ENCODE data around the gene MLST8.

Gene MLST8

DNA sequence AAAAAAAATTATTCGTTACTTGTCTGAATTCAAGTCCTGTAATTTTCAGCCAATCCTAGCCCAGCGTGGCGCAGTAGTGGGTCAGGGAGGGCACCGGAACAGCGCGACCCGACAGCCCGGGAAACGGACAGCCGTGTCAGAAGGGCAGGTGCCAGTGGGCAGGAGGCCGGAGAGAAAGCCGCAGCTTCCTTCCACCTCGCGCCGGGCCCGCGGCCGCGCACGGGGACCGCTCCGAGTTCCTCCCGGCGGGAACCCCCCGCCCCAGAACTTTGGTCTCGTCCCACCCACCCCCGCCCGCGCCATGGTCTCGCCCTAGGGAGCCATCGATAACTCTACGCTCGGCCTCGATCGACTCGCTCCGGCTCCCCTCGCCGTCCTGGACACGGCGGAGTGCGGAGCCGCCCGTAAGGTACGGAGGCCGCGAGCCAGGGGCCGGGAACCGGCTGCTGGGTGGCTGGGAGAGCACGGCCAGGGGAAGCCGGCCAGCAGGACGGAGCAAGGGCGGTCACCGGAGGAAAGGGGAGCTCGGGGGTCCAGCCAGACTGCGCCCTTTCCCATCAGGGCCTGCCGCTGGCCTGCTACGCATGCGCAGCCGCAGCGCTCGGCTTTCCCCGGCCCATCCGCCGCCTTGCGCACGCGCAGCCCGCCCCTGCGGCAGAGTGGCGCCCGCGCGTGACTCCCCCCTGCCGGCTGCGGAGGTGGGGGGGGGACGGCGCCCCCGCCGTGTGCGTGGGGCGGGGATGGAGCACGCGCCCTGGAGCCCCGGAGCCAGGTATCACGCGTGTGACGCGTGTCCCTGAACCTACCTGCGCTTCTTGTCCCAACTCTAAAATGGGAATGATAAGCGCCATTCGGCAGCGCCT lies at the start of gene MLST8 (continued):
- TF ChIP-seq ZNF670 (tag by site-specific recombination; IDR thresholded peaks at IDR 0.05; ENCODE audit: low read depth) (no peak), GLIS1 (tag by site-specific recombination; IDR thresholded peaks at IDR 0.05) (peak; percentile 66; the same call in 1 of the 2 replicates), OSR2 (tag by site-specific recombination; IDR thresholded peaks at IDR 0.05) (peak; percentile 12; the same call in 1 of the 2 replicates), SP7 (tag by site-specific recombination; IDR thresholded peaks at IDR 0.05) (peak; percentile 70; the same call in 1 of the 2 replicates), ZNF341 (tag by site-specific recombination; IDR thresholded peaks at IDR 0.05; ENCODE audit: low read depth) (peak; percentile 99), MZF1 (tag by site-specific recombination; IDR thresholded peaks at IDR 0.05; ENCODE audit: borderline replicate concordance) (no peak), ZNF843 (tag by site-specific recombination; IDR thresholded peaks at IDR 0.05) (peak; percentile 14; the same call in 1 of the 2 replicates), ZNF501 (tag by site-specific recombination; IDR thresholded peaks at IDR 0.05) (peak; percentile 34; the same call in 1 of the 2 replicates), ZNF169 (tag by site-specific recombination; IDR thresholded peaks at IDR 0.05) (no peak), ZNF211 (tag by site-specific recombination; IDR thresholded peaks at IDR 0.05; ENCODE audit: low read depth) (no peak), ZNF16 (tag by site-specific recombination; IDR thresholded peaks at IDR 0.05; ENCODE audit: low read depth) (no peak), SP3 (tag by site-specific recombination; IDR thresholded peaks at IDR 0.05) (peak; percentile 33; the same call in 1 of the 2 replicates), YY2 (tag by site-specific recombination; IDR thresholded peaks at IDR 0.05) (peak; percentile 76; the same call in 1 of the 2 replicates), ZNF664 (tag by site-specific recombination; IDR thresholded peaks at IDR 0.05) (no peak), TCF7L2 (IDR thresholded peaks at IDR 0.05; ENCODE audit: borderline replicate concordance, low read depth, low read length) (no peak), ZNF76 (tag by site-specific recombination; IDR thresholded peaks at IDR 0.05; ENCODE audit: borderline replicate concordance, low read depth) (peak; percentile 85), ZNF302 (tag by site-specific recombination; IDR thresholded peaks at IDR 0.05; ENCODE audit: low read depth) (no peak), ZBTB20 (tag by site-specific recombination; IDR thresholded peaks at IDR 0.05) (no peak), ZNF404 (tag by site-specific recombination; IDR thresholded peaks at IDR 0.05) (no peak), ZNF350 (tag by site-specific recombination; IDR thresholded peaks at IDR 0.05) (no peak), ZNF366 (tag by site-specific recombination; conservative IDR thresholded peaks at IDR 0.05) (no peak), ZFP69B (tag by site-specific recombination; IDR thresholded peaks at IDR 0.05) (peak; percentile 78), ZNF600 (tag by site-specific recombination; IDR thresholded peaks at IDR 0.05) (peak; percentile 93), ZNF354C (tag by site-specific recombination; IDR thresholded peaks at IDR 0.05; ENCODE audit: borderline replicate concordance, low read depth) (no peak)
- TF ChIP-seq, protein P1, sequence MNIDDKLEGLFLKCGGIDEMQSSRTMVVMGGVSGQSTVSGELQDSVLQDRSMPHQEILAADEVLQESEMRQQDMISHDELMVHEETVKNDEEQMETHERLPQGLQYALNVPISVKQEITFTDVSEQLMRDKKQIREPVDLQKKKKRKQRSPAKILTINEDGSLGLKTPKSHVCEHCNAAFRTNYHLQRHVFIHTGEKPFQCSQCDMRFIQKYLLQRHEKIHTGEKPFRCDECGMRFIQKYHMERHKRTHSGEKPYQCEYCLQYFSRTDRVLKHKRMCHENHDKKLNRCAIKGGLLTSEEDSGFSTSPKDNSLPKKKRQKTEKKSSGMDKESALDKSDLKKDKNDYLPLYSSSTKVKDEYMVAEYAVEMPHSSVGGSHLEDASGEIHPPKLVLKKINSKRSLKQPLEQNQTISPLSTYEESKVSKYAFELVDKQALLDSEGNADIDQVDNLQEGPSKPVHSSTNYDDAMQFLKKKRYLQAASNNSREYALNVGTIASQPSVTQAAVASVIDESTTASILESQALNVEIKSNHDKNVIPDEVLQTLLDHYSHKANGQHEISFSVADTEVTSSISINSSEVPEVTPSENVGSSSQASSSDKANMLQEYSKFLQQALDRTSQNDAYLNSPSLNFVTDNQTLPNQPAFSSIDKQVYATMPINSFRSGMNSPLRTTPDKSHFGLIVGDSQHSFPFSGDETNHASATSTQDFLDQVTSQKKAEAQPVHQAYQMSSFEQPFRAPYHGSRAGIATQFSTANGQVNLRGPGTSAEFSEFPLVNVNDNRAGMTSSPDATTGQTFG (tag by site-specific recombination; IDR thresholded peaks at IDR 0.05; ENCODE audit: borderline replicate concordance) = no peak
- TF ChIP-seq, protein P2, sequence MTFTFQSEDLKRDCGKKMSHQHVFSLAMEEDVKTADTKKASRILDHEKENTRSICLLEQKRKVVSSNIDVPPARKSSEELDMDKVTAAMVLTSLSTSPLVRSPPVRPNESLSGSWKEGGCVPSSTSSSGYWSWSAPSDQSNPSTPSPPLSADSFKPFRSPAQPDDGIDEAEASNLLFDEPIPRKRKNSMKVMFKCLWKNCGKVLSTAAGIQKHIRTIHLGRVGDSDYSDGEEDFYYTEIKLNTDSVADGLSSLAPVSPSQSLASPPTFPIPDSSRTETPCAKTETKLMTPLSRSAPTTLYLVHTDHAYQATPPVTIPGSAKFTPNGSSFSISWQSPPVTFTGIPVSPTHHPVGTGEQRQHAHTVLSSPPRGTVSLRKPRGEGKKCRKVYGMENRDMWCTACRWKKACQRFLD (tag by site-specific recombination; IDR thresholded peaks at IDR 0.05) = no peak
- TF ChIP-seq, protein P3, sequence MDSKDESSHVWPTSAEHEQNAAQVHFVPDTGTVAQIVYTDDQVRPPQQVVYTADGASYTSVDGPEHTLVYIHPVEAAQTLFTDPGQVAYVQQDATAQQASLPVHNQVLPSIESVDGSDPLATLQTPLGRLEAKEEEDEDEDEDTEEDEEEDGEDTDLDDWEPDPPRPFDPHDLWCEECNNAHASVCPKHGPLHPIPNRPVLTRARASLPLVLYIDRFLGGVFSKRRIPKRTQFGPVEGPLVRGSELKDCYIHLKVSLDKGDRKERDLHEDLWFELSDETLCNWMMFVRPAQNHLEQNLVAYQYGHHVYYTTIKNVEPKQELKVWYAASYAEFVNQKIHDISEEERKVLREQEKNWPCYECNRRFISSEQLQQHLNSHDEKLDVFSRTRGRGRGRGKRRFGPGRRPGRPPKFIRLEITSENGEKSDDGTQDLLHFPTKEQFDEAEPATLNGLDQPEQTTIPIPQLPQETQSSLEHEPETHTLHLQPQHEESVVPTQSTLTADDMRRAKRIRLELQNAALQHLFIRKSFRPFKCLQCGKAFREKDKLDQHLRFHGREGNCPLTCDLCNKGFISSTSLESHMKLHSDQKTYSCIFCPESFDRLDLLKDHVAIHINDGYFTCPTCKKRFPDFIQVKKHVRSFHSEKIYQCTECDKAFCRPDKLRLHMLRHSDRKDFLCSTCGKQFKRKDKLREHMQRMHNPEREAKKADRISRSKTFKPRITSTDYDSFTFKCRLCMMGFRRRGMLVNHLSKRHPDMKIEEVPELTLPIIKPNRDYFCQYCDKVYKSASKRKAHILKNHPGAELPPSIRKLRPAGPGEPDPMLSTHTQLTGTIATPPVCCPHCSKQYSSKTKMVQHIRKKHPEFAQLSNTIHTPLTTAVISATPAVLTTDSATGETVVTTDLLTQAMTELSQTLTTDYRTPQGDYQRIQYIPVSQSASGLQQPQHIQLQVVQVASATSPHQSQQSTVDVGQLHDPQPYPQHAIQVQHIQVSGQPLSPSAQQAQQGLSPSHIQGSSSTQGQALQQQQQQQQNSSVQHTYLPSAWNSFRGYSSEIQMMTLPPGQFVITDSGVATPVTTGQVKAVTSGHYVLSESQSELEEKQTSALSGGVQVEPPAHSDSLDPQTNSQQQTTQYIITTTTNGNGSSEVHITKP (tag by site-specific recombination; IDR thresholded peaks at IDR 0.05) = peak; percentile 99
- TF ChIP-seq, protein P4, sequence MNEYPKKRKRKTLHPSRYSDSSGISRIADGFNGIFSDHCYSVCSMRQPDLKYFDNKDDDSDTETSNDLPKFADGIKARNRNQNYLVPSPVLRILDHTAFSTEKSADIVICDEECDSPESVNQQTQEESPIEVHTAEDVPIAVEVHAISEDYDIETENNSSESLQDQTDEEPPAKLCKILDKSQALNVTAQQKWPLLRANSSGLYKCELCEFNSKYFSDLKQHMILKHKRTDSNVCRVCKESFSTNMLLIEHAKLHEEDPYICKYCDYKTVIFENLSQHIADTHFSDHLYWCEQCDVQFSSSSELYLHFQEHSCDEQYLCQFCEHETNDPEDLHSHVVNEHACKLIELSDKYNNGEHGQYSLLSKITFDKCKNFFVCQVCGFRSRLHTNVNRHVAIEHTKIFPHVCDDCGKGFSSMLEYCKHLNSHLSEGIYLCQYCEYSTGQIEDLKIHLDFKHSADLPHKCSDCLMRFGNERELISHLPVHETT (tag by site-specific recombination; IDR thresholded peaks at IDR 0.05) = peak; percentile 61
- TF ChIP-seq, protein P5, sequence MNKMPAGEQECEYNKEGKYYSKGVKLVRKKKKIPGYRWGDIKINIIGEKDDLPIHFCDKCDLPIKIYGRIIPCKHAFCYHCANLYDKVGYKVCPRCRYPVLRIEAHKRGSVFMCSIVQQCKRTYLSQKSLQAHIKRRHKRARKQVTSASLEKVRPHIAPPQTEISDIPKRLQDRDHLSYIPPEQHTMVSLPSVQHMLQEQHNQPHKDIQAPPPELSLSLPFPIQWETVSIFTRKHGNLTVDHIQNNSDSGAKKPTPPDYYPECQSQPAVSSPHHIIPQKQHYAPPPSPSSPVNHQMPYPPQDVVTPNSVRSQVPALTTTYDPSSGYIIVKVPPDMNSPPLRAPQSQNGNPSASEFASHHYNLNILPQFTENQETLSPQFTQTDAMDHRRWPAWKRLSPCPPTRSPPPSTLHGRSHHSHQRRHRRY (tag by site-specific recombination; IDR thresholded peaks at IDR 0.05) = no peak

Data from HEK293 (cell line).